HG02798 (cell line): ENCODE results near the gene TBC1D1.
"Not testable (repeated sequence)": the region's sequence is repeated elsewhere in the genome, so short reads cannot be mapped to it uniquely, and the experiment has no call there.

Experiments used
- ATAC-seq: cut with Tn5 transposase; IDR thresholded peaks from one replicate; pipeline ENCODE4 v1.9.1; 2021; ENCODE audit warnings: mild to moderate bottlenecking; ENCODE audit not compliant: unreplicated experiment, poor library complexity

The TBC1D1 gene

DNA sequence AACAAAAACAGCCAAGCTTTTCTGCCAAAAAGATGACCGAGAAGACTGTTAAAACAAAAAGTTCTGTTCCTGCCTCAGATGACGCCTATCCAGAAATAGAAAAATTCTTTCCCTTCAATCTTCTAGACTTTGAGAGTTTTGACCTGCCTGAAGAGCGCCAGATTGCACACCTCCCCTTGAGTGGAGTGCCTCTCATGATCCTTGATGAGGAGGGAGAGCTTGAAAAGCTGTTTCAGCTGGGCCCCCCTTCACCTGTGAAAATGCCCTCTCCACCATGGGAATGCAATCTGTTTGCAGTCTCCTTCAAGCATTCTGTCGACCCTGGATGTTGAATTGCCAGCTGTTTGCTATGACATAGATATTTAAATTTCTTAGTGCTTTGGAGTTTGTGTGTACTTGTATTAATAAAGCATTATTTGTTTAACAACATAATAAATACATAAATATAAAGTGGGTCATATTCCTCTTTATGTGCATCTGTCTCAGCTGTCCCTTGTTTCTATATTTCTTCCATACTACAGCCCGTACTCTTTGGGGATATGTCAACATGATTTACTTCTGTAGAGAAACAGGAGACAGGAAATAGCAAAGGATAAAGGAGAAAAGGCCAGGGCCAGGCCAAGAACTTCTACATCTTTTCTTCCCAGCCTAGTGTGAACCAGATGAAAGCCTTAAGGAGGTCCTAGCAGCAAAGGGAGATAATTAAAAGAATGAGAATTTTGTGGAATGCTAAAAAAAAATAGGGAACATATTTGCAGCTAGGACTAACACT, 70.0 kb downstream of the TBC1D1 start:
- no peak for ATAC-seq

DNA sequence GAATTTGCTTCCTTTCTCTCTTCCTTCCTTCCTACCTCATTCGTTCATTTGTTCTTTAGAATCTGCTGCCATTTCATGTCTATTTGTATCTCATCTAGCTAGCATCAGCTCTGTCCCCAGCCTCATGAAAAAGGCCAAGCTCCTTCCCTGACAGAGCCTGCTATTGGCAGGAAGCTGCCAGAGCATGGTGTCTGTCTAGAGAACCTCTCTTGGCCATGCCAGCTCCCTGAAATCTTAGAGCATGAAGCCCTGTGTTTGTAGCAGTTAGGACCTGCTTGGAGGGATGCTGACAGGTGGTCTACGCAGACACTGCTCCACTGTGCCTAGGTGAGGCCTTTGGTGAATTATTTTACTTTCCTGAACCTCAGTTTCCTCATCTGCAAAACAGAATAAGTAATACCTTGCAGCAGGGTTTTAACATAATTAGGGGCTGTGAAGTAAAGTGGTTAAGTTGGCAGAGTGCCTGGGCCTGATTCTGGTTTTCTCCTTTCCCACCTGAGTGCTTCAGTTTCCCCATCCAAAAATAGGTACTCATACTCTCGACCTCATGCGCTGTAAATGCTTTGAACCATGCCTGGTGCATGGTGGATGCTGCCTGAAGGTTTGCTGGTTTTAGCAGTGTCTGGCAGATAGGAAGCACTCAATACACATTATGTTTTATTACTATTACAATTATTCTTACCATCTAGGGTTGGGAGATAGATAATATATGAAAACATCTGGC, 74.0 kb downstream of the TBC1D1 start:
- ATAC-seq = peak; percentile 74

DNA sequence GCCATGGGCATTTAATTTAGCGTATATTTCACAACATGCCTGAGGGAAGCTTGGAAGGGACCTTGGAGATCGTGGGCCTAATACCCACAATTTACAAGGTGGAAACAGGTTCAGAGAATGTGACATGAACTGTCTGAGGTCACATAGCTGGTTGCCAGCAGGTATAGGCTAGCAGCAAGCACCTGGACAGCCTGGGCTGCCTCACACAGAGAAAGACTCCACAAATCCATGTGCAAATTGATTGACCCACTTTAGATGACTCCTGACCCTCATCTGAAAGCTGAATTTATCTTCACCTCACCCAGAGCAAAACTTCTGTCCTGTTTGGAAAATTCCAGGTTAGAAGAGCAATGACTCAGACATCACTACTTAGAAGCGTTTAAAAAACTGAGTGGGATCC, 75.2 kb downstream of the TBC1D1 start:
- no peak for ATAC-seq

DNA sequence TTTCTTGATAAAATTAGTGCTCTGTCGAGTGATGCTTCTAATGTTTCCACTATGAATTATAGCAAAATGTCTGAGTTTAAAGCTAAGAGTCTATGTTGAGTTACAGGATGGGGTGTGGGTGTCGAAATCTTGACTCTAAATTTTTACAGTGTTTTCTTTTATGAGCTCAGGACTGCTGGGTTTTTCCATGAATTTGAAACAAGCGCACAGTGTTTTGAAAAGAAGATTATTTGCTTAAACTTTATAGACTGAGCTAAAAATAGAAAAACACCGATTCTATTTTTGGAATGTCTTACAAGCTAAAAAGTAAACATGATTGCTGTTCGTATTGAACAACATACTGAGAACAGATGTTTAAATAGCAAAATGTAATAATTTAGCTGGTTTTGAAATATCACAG, 76.9 kb downstream of the TBC1D1 start:
- ATAC-seq = no peak

DNA sequence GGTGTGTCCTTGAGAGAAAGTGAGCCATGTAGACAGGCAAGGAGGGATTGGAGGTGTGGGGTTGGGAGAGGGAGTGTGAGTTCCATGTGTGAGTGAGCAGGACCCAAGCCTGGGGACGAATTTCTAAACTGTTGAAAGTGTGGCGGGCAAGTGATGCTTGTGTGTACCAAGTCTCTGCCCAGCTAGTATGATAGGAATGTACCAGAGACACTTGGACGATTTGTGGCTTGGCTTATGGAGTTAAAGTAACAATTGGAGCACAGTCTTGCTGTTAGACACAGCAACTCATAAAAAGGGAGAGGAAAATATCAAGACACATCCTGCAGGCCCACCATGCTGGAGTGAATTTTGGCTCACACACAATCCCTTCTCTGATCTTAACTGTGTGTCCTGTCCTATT, 77.9 kb downstream of the TBC1D1 start:
- no peak for ATAC-seq

DNA sequence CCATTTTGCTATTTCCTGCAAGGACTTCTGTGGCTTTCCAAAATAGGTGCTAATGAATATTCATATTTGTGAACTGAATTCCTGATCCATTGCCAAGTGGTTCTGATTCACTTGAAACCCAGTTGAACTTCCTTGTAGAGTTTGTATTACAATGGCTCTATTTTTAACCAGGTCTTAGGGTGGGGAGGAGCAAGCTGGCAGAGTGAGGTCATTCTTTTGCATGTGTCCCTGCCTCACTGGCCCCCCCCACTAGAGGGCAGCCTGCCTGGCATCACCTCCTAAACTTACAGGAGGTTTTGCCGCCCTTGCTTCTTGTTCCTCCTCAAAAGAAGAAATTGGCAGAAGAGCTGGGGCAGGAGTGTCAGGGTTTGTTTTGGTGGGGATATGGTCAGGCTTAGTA, 79.8 kb downstream of the TBC1D1 start:
- no peak for ATAC-seq

DNA sequence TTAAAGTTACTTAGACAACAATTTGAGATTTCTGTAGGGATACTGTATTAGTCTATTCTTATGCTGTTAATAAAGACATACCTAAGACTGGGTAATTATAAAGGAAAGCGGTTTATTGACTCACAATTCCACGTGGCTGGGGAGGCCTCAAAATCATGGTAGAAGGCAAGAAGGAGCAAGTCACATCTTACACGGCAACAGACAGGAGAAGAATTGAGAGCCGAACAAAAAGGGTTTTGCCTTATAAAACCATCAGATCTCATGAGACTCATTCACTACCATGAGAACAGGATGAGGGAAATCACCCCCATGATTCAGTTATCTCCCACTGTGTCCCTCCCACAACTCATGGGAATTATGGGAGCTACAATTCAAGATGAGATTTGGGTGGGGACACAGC, 80.3 kb downstream of the TBC1D1 start:
- ATAC-seq = no peak

DNA sequence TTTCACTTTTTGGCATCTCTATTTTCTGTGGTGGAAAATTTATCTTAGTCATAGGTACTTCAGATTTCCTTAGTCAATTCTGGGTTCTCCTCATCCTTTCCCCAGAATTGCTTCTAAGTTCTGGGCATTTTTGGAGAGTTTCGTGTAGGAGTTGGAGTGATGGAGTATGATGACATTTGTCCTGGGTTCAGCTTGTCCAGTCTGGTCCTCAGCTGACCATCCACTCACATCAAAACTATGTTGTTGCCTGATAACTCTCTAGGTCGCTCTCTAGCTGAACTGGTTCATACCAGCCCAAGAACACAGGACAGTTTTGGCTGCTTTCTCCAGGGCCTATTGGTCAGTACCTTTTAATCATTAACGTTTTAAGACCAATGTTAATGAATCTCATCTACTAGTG, 82.6 kb downstream of the TBC1D1 start:
- ATAC-seq = no peak

DNA sequence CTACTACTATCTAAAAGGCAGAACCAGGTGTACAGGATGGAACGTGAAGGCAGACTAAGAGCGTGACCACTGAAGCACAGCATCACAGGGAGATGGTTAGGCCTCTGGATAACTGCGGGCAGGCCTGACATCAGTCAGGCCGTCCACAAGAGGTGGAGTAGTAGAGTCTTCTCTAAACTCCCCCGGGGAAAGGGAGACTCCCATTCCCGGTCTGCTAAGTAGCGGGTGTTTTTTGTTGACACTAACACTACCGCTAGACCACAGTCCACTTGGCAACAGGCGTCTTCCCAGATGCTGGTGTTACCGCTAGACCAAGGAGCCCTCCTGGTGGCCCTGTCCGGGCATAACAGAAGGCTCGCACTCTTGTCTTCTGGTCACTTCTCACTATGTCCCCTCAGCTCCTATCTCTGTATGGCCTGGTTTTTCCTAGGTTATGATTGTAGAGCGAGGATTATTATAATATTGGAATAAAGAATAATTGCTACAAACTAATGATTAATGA, 84.5 kb downstream of the TBC1D1 start:
- not testable (repeated sequence) for ATAC-seq

DNA sequence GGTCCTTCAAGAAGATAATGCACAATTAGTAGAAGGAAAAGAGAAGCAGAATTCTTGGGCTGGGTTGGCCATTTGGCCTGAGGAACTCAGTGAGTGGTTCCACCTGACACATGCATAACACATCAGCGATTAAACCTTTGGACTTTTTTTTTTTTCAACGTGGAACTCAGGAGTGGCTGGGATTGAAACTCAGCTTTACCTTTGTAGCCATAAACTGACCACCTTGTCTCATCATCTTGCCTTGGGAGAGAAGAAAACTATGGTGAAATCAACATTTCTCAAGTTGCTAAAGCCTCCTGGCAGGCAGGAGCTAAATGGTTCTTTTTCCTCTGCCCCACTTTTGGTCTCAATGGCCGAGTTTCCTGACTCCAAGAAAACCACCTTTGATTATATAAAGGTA, 85.6 kb downstream of the TBC1D1 start:
- no peak for ATAC-seq

DNA sequence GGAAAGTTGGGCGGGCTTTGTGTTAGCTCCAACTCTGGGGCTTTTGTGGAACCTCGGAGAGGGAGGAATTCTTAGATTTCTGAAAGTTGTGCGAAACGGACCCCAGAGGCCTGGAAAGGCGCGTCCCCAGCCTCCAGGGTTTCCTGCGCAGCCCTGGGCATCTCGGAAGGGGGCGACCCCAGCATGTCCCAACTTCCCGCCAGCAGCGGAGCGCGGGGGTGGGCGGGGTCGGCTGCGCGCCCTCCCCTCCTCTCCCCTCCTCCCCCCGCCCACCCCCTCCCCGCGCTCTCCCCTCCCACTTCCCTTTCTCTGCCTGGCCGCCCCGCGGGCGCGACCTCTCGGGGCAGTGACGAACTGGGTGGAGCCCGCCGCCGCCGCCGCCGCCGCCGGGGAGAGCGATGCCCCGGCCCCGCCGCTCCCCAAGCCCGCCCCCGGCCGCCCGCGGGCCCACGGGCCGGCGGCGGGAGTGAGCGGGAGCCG, 86.1 kb downstream of the TBC1D1 start:
- peak; percentile 80 for ATAC-seq

DNA sequence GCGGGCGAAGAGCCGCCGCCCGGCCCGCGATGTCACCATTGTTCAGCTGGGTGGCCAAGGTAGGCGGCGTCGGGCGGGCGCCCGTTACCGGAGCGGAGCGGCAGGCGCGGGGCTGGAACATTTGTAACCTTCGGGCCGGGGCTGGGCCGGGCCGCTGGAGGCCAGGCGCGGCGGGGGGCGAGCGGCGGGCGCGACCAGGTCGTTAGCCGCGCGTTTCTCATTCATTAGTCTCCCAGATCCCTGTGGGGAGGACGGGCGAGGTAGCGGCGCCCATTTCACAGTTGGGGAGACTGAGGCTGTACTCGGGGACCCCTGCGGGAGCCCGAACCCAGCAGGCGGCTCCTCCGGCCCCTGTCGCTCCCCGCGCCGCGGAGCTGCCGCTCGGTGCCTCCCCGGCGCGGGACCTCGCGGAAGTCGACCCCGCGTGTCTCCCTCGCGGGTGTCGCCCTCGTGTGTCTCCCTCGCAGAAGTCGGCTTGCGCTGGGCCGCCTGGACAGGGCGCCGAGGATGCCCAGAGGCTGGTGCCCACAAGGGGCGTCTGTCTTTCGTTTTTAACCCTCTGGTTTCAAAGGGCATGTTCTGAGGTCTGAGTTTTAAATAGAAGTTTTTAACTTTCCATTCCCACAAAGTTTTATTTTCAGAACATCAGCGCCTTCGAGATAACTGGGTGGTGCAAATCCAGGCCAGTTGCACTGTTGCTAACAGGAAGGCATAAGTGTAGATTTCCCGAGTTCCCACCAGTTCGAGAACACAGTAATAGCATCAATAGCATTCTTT, 86.8 kb downstream of the TBC1D1 start:
- ATAC-seq = peak; percentile 74

DNA sequence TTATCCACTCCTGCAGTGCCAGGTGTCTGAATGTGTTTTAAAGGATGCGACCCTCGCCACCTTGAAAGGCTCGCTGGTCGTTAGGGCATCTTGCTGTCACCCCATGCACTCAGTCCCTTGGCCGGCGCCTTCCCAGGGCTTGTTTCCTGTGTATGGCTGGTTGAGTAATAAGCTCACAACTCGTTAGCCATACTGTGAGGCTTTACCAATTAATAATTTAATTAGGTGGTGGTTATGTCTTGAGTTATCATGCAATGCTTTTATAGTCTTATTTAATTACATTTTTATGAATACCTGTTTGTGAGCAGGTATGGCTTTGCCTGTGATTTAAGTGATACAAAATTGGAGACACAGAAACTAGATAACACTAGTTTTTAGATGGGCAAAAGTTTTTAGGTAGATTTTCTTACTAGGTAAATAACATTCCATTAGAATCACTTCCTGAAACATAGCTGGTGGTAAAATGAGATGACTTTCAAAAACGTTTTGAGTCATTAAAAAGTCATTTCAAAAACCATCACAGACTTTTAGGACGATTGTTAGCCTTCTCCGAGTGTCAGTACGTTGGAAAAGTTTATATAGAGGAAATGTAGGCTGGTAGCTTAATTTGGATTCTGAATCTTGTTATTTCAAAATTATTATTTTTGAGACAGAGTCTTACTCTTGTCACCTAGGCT, 87.5 kb downstream of the TBC1D1 start:
- ATAC-seq = peak; percentile 12

DNA sequence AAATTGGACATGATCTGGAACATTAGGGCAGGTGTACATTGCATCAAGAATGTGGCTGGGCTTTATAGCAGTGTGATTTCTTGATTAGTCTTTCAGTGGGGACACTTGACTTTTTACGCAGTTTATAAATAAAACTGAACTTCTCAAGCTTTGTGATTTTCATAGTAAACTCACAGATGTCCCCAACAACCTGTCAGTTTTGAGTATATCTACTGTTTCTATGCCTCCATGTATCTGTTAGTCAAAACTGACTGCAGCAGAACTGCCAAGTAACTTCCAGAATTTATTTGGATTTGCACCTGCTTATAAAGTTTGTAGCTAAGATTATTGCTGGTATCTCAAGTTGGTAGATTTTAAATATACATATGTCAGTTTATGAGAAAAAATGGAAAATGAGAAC, 89.4 kb downstream of the TBC1D1 start:
- ATAC-seq = no peak

DNA sequence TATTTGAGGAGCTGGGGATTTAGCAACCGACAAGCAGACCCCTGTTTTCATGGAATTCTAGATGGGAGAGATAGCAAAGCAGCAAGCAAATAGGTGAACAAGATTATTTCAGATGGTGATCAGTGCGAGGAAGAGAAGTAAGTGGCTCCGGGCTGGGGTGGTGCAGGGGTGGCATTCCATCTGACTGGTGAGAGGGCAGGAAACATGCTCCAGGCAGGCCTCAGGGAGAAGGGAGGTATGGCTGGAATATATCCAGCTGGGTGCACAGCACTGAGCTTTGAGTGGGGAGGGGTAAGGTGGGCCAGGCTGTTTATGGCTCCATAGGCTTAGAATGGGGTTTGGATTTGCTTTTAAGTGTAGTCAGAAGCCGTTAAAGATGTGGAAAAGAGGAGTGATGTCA, 90.5 kb downstream of the TBC1D1 start:
- ATAC-seq = no peak

DNA sequence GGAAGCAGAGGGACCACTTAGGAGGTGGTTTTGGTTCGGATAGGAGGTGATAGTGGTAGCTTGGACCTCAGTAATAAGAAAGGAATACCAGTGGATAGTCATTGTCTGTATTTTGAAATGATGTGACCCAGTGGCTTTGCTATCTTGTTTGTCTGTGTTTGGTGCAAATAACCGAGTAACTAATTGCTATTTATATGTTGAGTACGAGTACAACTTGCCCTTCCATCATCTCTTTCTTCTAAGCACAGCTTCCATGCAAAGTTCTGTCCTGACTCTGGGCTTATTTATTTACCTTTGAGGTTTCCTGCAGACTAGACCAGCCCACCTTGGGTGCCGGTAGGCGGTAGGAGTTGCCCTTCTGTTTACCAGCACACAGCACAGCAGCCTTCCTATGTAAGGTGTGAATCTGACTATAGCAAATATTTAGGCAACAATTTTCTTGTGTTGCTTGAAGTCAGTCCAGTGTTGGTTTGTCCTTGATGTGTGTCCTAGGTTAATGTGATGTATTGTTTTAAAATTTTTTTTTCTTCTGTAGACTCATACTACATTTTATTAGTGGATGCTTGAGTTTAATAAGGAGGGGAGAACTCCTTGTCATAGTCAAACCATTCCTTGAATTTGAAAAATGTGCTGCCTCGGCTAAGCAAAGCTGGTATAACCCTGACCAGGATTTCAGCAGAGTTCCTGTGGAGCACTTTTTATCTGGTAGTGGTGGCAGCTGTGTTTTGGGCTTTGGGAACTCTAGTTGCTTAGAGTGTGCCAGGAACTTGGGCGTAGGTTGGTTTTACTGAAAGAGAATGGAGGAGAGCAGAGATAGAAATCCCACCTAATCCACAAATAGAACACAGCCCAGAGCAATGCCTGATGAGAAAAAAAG, 91.2 kb downstream of the TBC1D1 start:
- no peak for ATAC-seq

DNA sequence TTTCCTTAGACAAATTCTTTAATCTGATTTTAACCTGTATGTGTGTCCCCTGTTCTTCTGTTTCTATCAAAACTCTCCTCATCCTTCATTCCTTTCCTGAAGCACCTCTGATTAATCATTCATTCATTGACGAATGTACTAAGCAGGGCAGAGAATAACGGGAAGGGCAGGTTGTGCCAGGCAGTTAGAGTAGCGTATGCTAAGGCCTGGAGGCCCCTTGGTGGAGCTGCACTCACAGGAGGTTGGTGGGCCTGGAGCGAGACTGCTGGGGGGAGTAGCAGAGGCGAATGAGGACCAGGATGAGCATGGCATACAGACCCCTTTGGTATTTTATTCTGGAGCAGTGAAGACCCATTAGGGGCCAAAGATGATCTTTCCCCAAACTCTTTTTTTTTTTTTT, 91.9 kb downstream of the TBC1D1 start:
- no peak for ATAC-seq

DNA sequence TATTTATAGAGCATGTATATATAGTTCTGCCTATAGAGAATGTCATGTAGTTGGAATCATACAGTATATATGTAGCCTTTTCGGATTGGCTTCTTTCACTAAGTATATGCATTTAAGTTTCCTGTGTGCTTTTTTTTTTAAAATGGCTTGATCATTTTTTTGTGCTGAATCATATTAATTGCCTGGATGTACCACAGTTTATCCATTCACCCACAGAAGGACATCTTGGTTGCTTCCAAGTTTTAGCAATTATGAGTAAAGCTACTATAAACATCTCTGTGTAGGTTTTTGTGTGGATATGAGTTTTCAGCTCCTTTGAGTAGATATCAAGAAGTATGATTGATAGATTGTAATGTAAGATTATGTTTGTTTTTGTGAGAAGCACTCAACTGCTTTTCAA, 93.1 kb downstream of the TBC1D1 start:
- ATAC-seq = no peak

DNA sequence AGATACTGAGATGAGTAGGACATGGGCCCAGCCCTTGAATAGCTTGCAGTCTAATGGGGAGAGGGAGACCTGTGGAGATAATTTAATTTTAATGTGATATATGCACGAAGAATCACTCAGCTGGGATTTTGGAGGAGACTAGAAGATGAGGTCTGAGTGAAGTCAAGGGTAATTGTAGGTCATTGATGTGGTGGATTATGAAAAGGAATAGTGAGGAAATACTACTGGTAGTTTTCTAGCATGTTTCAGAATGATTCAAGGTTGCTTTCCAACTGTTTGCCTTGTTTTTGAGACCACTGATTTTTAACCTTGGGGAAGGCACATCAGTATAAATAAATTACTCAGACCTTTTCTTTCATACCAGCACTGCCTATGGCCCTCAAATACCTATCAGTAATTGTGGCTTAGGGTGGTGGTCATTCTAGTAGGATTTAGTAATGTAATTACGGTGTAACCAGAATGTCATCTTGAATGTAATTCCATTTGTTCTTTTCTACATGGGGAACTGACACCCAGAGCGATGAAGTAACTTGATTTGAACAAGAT, 94.9 kb downstream of the TBC1D1 start:
- ATAC-seq = no peak
